Upper lobe of right lung (tissue), 1 donor: ENCODE results near the gene RAD51B. TPM values are rescaled to one million over a fixed set of nuclear protein-coding genes. Genes with fewer than 3 reads are reported as not detected.

Experiments used
- ATAC-seq: fragments of 200-7000 bp; cut with Tn5 transposase; one replicate; pipeline ENCODE4 v1.9.1; 2020; ENCODE audit warnings: mild to moderate bottlenecking, moderate library complexity
- DNase-seq: peaks from one replicate; pipeline ENCODE4 v3.0.0-alpha.2; 2020
- H3K27ac ChIP-seq: fragments of 200-600 bp; one replicate; pipeline ENCODE4 v1.8.0; 2022
- H3K27me3 ChIP-seq: fragments of 200-600 bp; one replicate; pipeline ENCODE4 v1.8.0; 2022; ENCODE audit warnings: mild to moderate bottlenecking
- H3K36me3 ChIP-seq: fragments of 200-600 bp; one replicate; pipeline ENCODE4 v1.8.0; 2022
- H3K4me1 ChIP-seq: fragments of 200-600 bp; one replicate; pipeline ENCODE4 v1.8.0; 2022
- H3K4me3 ChIP-seq: fragments of 200-600 bp; one replicate; pipeline ENCODE4 v1.8.0; 2022; ENCODE audit warnings: mild to moderate bottlenecking
- H3K9me3 ChIP-seq: fragments of 200-600 bp; one replicate; pipeline ENCODE4 v1.8.0; 2022
- intact Hi-C: fragments of 100-400 bp; cut with DNase I; formaldehyde crosslinking; loops from one replicate; pipeline ENCODE4 v1.11.0; 2022
- long read RNA-seq: library from polyadenylated mRNA; unstranded; transcript quantifications from one replicate; pipeline ENCODE4 v2.0.0, GENCODE V29; 2021
- total RNA-seq: library from RNA; stranded (reverse); fragmentation: NEBNext Ultra II Directional; extraction: Animal tissue kit (Norgen Biotek cat#: 25700); gene quantifications from one replicate; pipeline ENCODE4 v1.2.1, GENCODE V29; 2021
- TF ChIP-seq, protein P1 (sequence below): fragments of 200-600 bp; IDR thresholded peaks from one replicate; pipeline ENCODE4 v1.8.0; 2022; ENCODE audit warnings: antibody characterized with exemption
- donor health status: DM: no; HTN: yes; CAD: no; lungs with severe emphysema.

The RAD51B gene
- total RNA-seq = 11.5 TPM
- long read RNA-seq, partial matches to known transcripts = 0 of 3 reads
- long read RNA-seq, other reads (novel, unspliced or antisense) = 3 of 3 reads

GRCh38 chr14:67819563-67820421, at the start of gene RAD51B:
Gene RAD51B, plus strand, starts transcription at chr14:67819779.
- ATAC-seq (peak; percentile 85), DNase-seq (peak; percentile 89)
- TF ChIP-seq, protein P1, sequence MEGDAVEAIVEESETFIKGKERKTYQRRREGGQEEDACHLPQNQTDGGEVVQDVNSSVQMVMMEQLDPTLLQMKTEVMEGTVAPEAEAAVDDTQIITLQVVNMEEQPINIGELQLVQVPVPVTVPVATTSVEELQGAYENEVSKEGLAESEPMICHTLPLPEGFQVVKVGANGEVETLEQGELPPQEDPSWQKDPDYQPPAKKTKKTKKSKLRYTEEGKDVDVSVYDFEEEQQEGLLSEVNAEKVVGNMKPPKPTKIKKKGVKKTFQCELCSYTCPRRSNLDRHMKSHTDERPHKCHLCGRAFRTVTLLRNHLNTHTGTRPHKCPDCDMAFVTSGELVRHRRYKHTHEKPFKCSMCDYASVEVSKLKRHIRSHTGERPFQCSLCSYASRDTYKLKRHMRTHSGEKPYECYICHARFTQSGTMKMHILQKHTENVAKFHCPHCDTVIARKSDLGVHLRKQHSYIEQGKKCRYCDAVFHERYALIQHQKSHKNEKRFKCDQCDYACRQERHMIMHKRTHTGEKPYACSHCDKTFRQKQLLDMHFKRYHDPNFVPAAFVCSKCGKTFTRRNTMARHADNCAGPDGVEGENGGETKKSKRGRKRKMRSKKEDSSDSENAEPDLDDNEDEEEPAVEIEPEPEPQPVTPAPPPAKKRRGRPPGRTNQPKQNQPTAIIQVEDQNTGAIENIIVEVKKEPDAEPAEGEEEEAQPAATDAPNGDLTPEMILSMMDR = no peak
- intact Hi-C loops = no loop called here
- Histone ChIP-seq H3K27me3 (no peaks in the 10 kb centered on the region), H3K27ac (peak within 1 kb of the TSS; percentile 65), H3K4me1 (peaks cover 14% of the 10 kb centered on the region), H3K4me3 (peak within 1 kb of the TSS; percentile 77), H3K9me3 (no peaks in the 10 kb centered on the region), H3K36me3 (no peaks in the 10 kb centered on the region)

GRCh38 chr14:67773844-67774377, 45.7 kb upstream of the RAD51B start:
- Histone ChIP-seq H3K4me1 (no peaks in the 10 kb centered on the region), H3K36me3 (peaks cover 100% of the 10 kb centered on the region), H3K27ac (no peak overlapping the region), H3K4me3 (no peak overlapping the region), H3K27me3 (no peaks in the 10 kb centered on the region), H3K9me3 (no peaks in the 10 kb centered on the region)
- no peak for DNase-seq
- intact Hi-C loops = no loop called here
- TF ChIP-seq, protein P1 = no peak
- no peak for ATAC-seq

DNA sequence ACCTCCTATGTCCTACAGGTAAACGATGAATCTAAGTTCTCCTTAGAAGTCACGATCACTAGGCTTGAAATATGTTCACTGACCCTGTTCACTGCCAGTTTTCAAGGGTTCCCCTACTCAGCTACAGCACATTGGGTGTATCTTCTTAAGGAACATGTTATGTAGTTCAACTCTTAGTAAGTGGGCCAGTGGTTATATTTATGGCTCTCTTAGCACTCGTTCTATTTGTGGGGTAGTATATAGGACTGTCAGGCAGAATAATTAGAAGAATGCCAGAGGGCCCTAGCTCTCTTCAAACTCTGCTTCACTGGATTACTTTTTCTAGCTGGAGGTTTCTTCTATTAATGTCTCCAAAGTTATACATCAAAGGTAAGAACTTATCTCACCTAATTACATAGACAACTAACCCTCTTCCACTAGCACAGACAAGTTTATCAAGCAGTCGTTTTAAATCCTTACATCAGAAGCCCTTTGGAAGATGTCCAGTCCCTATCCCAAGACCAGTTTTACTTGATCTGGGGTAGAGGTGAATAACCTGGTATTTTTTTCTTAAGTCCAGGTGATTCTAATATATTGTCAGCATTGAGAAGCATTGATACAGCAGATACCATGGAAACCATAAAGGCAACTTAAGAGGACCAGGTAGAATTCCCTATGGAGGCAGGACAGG, 42.8 kb upstream of the RAD51B start:
- no peak for DNase-seq
- Histone ChIP-seq H3K4me3 (no peak overlapping the region), H3K4me1 (no peaks in the 10 kb centered on the region), H3K36me3 (peaks cover 100% of the 10 kb centered on the region), H3K27me3 (no peaks in the 10 kb centered on the region), H3K9me3 (no peaks in the 10 kb centered on the region), H3K27ac (no peak overlapping the region)
- intact Hi-C loops = no loop called here
- ATAC-seq = no peak
- TF ChIP-seq, protein P1 = no peak

DNA sequence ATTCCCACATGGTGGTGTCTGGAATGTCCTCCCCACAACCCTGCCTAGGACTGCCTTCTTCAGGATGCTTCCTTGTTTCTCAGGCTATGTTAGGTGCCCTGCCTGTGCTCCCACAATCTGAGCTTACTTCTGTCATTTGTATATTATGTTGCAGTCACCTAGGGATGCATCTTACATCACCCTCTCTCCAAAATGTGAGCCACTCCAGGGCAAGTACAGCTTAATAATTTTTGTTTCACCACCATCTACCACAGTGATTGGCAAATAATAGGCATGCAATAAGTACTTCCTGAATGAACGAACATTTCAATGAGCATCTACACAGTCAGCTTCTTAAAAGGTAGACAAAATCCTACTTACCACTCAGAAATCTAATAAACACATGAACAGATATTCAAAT, 40.8 kb upstream of the RAD51B start:
- DNase-seq = no peak
- intact Hi-C loops = no loop called here
- no peaks in the 10 kb centered on the region for H3K27me3 ChIP-seq
- no peaks in the 10 kb centered on the region for H3K9me3 ChIP-seq
- H3K4me1 ChIP-seq = no peaks in the 10 kb centered on the region
- TF ChIP-seq, protein P1 = no peak
- ATAC-seq = peak; percentile 63
- H3K4me3 ChIP-seq = no peak overlapping the region
- peaks cover 100% of the 10 kb centered on the region for H3K36me3 ChIP-seq
- no peak overlapping the region for H3K27ac ChIP-seq

DNA sequence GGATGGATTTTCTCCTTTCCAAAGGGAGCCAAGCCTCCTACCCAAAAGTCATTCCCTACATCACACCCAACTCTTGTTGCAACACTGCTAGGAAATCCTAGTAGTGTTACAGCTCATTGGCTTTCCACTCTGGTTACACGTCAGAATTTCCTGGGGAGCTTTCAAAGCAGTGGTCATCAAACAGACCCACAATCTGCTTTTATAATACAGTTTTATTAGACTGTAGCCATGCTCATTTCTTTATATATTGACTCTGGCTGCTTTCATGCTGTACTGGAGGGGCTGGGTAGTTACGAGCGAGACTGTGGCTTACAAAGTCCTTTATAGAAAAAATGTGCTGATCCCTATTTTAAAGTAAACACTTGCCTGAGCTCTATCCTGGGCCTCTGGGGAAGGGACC, 37.5 kb upstream of the RAD51B start:
- Histone ChIP-seq H3K27me3 (no peaks in the 10 kb centered on the region), H3K9me3 (no peaks in the 10 kb centered on the region), H3K4me3 (no peak overlapping the region), H3K4me1 (no peaks in the 10 kb centered on the region), H3K36me3 (peaks cover 100% of the 10 kb centered on the region), H3K27ac (no peak overlapping the region)
- TF ChIP-seq, protein P1 = no peak
- ATAC-seq (no peak), DNase-seq (no peak)
- intact Hi-C loops = no loop called here
